ENCODE results near the gene ELOF1. TPM values are rescaled to one million over a fixed set of nuclear protein-coding genes. Genes with fewer than 3 reads are reported as not detected.

ELOF1 gene
- total RNA-seq, 1 donor from 2014 or later, result 28.0 TPM

DNA sequence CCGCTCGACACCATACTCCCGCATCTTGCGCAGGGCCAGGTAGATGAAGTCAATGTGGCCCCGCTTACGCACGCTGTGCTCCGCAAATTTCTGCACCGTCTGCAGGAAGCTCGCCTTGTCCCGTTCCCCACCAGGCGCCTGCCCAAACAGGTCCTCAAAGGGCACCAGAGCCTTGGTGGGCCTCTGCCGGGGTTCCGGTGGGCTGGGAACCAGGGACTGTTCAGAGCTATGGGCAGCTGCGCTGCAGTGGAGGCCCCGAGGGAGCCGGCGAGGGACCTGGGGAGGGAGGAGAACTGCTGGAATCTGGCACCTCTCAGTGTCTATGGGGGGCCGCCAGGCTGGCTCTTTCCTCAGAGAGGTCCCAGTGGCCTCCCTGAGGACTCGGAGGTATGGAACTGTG is 45.1 kb downstream of the ELOF1 start:
- Histone ChIP-seq H3K36me3 (peaks cover 0 to 46% of the 10 kb centered on the region in 2 donors), H3K9me3 (no peaks in the 10 kb centered on the region), H3K27ac (no peak overlapping the region), H3K27me3 (no peaks in the 10 kb centered on the region), H3K4me1 (no peaks in the 10 kb centered on the region), H3K4me3 (no peak overlapping the region)
- intact Hi-C loops (cut with DNase I), result no loop called here
- TF ChIP-seq POLR2A (IDR thresholded peaks at IDR 0.05) (no peak), POLR2AphosphoS5 (IDR thresholded peaks at IDR 0.05; ENCODE audit: insufficient read depth in 1 of 2, low read depth in 1 of 2) (no peak)
- TF ChIP-seq, protein P1, sequence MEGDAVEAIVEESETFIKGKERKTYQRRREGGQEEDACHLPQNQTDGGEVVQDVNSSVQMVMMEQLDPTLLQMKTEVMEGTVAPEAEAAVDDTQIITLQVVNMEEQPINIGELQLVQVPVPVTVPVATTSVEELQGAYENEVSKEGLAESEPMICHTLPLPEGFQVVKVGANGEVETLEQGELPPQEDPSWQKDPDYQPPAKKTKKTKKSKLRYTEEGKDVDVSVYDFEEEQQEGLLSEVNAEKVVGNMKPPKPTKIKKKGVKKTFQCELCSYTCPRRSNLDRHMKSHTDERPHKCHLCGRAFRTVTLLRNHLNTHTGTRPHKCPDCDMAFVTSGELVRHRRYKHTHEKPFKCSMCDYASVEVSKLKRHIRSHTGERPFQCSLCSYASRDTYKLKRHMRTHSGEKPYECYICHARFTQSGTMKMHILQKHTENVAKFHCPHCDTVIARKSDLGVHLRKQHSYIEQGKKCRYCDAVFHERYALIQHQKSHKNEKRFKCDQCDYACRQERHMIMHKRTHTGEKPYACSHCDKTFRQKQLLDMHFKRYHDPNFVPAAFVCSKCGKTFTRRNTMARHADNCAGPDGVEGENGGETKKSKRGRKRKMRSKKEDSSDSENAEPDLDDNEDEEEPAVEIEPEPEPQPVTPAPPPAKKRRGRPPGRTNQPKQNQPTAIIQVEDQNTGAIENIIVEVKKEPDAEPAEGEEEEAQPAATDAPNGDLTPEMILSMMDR (IDR thresholded peaks at IDR 0.05), result no peak
- DNase-seq (ENCODE audit: extremely low spot score in 2 of 2), result no peak

DNA sequence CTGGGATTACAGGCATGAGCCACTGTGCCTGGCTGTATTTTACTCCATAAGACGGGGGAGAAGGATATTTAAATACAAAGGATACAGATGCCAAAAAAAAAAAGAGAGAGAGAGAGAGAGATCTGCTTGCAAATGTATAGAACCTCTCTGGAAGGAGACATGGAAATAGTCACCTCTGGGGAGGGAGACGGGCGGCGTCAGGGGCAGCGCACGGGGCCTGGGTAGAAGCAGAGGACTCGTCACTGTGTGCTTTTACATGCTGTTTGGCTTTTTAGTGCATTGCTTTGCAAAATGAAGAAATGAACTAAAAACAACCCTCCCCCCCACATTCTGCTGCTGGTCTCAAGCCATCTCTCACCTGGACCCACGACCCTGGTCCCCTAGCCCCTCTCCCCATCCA is 48.6 kb downstream of the ELOF1 start:
- H3K4me1 ChIP-seq, result peaks cover 11% of the 10 kb centered on the region
- H3K27me3 ChIP-seq, result no peaks in the 10 kb centered on the region
- no peaks in the 10 kb centered on the region for H3K9me3 ChIP-seq
- H3K4me3 ChIP-seq, result no peak overlapping the region
- intact Hi-C loops (cut with DNase I), result no loop called here
- no peak for DNase-seq (ENCODE audit: extremely low spot score in 2 of 2)
- TF ChIP-seq POLR2A (IDR thresholded peaks at IDR 0.05) (no peak), POLR2AphosphoS5 (IDR thresholded peaks at IDR 0.05; ENCODE audit: insufficient read depth in 1 of 2, low read depth in 1 of 2) (no peak)
- TF ChIP-seq, protein P1 (IDR thresholded peaks at IDR 0.05), result no peak
- no peak overlapping the region for H3K27ac ChIP-seq
- H3K36me3 ChIP-seq, result peaks cover 0 to 30% of the 10 kb centered on the region in 2 donors

DNA sequence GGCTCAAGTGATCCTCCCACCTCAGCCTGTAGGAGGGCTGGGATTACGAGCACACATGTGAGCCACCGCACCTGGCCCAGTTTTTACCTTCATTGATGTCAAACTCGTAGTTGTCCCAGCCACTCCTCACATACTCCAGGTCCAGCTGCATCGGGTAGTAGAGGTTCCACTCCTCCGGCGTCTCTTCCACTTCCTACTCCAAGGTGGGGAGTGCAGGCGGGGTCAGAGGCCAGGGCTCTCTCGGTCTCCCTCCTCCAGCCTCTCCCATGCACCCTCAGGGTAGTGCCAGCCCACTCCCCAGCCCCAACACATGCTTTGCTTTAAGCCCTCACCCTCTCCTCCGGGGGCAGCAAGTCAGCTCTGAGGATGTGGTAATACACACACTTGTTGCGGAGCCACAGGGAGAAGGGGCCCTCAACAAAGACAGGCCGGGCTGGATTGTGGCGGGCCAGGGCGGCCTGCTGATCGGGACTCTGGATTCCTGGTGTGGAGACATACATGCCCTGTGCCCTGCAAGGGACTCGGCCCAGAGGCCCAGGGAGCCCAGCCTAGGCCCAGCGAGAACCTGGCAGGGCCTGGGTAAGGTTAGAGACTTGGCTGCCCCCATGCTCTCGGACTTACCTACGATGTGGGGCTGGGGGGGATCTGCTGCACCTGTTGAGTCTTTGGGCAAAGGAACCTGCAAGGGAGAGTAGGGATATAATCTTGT is 51.5 kb downstream of the ELOF1 start:
- H3K9me3 ChIP-seq, result no peaks in the 10 kb centered on the region
- TF ChIP-seq POLR2AphosphoS5 (IDR thresholded peaks at IDR 0.05; ENCODE audit: insufficient read depth in 1 of 2, low read depth in 1 of 2) (no peak), POLR2A (IDR thresholded peaks at IDR 0.05) (no peak)
- TF ChIP-seq, protein P1 (IDR thresholded peaks at IDR 0.05), result no peak
- H3K27ac ChIP-seq, result no peak overlapping the region
- DNase-seq (ENCODE audit: extremely low spot score in 2 of 2), result no peak
- no peak overlapping the region for H3K4me3 ChIP-seq
- H3K4me1 ChIP-seq, result peaks cover 16% of the 10 kb centered on the region
- H3K27me3 ChIP-seq, result no peaks in the 10 kb centered on the region
- peaks cover 0 to 15% of the 10 kb centered on the region in 2 donors for H3K36me3 ChIP-seq
- intact Hi-C loops (cut with DNase I), result no loop called here

DNA sequence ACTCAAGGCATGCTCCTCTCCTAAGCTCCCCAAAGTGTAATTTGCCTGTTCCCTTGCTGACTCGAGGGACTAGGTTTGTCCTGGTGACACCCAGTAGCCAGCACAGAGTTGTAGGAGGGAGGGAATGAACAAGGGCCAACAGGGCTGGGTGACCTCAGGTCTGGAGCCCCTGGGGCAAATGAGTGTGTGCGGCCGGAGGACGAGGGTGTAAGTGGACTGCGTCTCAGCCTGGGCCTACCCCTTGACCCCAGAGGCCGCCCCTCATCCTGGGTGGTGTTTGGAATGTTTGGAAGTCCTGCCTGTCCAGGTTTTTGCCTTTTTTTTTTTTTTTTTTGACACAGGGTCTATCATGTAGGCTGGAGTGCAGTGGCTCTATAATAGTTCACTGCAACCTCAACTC is 52.1 kb downstream of the ELOF1 start:
- DNase-seq (ENCODE audit: extremely low spot score in 2 of 2), result no peak
- H3K4me1 ChIP-seq, result peaks cover 16% of the 10 kb centered on the region

More for the DNA sequence above, 52.1 kb downstream of the ELOF1 start:
- TF ChIP-seq POLR2AphosphoS5 (IDR thresholded peaks at IDR 0.05; ENCODE audit: insufficient read depth in 1 of 2, low read depth in 1 of 2) (no peak), POLR2A (IDR thresholded peaks at IDR 0.05) (no peak)
- TF ChIP-seq, protein P1 (IDR thresholded peaks at IDR 0.05), result no peak
- Histone ChIP-seq H3K4me3 (no peak overlapping the region), H3K9me3 (no peaks in the 10 kb centered on the region), H3K27ac (no peak overlapping the region), H3K27me3 (no peaks in the 10 kb centered on the region), H3K36me3 (peaks cover 0 to 10% of the 10 kb centered on the region in 2 donors)
- intact Hi-C loops (cut with DNase I), result no loop called here
